GM18498 (cell line): ENCODE results near the gene COL23A1.
"Not testable (repeated sequence)": the region's sequence is repeated elsewhere in the genome, so short reads cannot be mapped to it uniquely, and the experiment has no call there.

ENCODE experiments used
- ATAC-seq: cut with Tn5 transposase; IDR thresholded peaks from one replicate; pipeline ENCODE4 v1.9.1; 2021; ENCODE audit warnings: mild to moderate bottlenecking, moderate library complexity; ENCODE audit not compliant: unreplicated experiment

COL23A1 gene

DNA sequence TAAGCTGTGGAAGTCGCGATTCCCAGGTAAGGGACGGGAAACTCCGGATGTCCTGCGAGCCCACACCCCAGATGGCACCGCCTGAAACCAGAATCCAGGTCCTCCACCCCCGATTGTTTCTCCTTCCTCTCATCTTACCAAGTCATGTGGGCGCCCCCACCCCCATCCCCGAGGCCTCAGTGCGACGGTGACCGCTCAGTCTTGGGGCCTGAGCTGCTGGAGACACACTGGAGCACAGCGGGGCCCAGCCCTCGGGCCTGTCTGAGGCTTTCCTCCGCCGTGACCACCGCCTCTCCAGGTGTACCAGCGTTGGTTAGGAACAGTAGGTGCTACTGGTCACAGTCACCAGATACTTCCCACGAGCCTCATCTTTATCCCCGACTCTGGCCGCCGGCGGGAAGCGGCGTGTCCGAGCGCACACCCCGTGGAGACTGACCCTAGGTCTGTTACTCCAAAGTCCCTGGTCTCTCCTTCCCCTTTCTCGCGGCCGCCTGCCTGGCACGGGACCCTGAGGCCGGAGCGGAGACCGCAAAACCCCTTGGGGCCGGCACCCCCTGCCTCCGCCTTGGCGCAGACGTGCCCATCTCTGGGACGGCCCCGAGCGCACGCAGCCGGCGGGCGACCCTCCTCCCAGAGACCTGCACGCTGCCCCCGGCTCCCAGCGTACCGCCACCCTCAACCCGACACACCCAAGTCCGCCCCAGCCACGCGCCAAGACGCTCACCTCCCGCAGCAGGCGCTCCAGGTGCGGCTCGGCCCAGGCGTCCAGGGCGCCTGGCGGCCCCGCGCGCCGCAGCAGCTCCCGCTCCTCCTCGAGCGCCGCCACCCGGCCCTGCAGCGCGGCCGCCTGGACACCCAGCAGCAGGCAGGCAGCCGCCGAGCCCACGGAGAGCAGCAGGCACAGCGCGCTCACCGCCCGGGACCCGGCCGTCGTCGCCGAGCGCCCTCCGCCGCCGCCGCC, 733 bp downstream of the COL23A1 start:
- ATAC-seq = peak; percentile 29

DNA sequence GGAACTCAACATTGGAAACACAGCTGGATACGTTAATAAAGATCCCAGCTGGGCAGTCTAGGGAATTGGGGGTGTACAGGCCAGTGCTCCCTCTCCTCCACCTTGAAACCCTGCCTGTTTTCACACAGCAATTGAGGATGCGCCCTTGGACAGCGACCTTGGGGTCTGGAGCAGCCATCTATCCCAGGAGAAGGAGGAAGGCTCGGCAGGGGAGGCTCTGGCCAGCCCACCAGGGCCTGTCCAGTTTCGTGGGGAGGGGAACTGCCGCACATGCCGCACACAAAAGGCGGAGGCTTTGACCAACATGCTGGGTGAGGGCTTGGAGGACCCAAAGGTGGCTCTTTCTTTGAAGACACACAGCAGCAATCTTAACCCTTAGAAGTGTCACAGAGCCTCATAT, 1.4 kb downstream of the COL23A1 start:
- no peak for ATAC-seq

DNA sequence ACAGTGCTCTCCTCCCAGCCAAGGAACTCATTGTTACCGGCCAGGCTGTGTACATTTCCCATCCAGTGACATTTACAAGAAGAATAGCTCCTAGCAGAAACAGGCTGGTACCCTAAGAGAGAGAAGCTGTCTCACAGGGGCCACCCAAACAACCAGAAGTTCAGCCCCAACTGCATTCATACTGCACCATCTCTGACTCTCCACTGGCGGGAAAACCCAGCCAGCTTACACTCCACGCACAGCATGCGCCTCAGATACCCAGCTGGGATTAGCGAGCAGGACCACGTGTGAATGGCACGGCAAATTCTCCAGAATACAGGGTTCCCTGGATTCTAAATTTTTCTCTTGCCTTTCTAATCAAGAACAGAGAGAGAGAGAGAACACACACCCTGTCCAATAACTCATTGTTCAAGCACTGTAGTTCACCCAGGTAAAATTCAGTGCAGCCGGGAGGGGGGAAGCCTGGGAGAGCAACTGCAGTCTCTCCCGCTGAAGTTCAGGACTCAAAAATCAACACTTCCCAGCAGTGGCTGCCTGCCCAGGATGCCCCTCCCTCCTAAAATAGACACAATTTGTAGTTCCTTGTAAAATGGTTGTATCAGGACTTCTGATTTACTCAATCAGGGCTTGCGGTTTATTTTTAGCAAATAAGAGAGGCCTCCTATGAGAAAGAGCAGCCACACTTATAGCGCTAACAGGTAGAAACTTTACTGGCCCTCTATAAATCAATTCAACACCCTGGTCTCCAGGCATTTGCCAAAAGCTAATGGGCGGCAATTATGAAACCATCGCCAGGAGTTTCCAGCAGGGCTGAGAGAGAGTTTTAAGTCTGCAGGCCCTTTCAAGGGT, 2.2 kb downstream of the COL23A1 start:
- ATAC-seq = no peak

DNA sequence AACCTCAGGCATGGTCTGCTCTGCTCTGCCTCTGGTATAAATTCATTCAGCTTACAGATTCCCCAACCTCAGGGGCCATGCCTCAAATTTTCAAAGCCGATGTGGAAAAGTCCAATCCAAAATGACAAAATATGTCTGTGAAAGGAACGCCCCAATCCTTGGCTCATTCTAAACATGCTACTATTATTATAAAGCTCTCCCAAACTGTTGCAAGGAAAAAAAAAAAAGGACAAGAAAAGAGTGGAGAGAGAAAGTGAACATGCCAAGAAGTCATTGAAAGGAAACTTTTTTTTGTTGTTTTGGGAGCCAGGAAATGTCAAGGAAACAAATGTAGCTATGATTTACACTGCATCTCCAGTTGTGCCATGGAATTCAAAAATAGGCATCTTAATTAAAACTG, 3.8 kb downstream of the COL23A1 start:
- ATAC-seq = no peak

DNA sequence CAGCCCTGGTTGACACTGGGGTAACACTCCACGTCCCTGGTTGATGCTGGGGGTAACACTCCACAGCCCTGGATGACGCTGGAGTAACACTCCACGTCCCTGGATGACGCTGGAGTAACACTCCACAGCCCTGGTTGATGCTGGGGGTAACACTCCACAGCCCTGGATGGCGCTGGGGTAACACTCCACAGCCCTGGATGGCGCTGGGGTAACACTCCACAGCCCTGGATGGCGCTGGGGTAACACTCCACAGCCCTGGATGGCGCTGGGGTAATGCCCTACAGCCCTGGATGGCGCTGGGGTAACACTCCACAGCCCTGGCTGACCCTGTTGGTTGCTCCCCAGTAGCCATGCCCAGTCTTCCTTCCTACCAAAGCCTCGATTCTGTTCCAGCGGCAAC, 4.8 kb downstream of the COL23A1 start:
- not testable (repeated sequence) for ATAC-seq

DNA sequence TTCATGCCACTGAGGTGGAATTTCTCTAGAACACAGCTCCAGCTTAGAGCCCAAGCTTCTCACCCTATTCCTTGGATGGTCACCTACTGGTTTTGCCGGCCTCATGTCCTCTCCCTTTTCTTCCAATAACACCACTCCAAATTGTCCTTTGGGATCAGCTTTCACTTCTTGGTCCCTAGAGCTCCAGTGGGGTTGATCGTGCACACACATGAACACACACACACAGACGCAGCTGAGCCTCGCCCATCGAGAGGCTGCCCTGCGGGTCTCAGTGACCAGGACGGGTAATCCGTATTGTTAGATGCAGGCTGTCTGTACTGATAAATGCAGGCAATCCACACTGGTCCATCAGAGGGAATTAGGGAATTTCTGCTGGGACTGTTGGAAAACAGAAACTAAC, 6.9 kb downstream of the COL23A1 start:
- no peak for ATAC-seq

DNA sequence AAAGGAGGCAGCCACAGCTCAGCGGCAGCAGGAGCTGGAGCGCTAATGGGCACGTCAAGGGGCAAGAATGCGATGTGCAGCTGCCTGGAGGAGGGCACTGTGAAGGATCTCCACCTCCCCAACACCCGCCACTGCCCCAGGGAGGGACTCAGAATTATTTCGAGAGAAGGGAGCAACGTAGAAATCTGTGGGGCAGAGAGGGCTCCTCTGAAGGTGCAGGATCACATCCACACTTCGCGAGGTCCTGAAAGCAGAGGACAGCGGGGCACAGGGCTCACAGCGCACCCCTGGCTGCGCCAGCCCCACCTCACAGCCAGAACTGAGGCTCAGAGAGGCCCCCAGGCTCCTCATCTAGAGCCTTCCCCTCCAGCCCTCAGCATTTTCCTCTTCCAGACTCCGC, 7.9 kb downstream of the COL23A1 start:
- no peak for ATAC-seq

DNA sequence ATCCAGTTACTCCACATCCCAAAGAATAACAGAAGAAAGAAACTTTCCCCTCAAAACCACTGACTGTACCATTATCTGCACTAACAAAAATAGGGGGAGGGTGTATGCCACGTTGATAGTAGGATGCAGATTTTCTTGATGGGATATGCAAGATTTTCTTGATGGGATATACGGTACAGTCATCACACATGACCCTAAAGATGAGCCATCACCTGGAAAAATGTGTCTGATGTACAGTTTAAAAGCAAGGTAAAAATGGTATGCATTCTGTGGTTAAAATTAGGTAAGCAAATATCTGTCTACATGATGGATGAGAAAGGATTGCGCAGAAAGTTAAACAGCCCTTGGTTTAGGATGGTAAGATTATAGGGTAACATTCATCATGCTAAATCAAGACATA, 8.6 kb downstream of the COL23A1 start:
- ATAC-seq = no peak

DNA sequence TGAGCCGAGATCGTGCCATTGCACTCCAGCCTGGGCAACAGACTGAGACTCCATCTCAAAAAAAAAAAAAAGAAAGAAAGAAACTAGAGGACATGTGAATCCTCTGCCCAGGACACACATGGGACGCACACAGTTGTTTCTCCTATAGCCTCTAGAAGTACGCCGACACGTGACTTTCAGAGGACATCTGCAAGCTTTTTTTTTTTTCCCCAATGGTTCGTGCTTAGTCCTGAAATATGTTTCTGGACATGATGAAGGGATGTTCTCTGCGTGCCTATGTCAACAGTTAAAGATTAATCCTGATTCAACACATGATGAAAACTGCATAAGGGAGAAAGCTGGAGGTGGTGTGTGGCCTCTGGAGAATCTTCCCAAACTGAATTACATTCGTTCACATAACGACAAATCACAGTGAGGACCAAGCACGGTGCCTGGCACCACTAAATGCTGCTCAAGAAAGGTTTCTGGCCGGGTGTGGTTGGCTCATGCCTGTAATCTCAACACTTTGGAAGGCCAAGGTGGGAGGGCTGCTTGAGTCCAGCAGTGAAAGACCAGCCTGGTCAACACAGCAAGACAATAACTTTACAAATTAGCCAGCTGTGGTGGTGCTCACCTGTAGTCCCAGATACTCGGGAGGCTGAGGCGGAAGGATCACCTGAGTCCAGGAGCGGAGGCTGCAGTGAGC, 9.8 kb downstream of the COL23A1 start:
- no peak for ATAC-seq

DNA sequence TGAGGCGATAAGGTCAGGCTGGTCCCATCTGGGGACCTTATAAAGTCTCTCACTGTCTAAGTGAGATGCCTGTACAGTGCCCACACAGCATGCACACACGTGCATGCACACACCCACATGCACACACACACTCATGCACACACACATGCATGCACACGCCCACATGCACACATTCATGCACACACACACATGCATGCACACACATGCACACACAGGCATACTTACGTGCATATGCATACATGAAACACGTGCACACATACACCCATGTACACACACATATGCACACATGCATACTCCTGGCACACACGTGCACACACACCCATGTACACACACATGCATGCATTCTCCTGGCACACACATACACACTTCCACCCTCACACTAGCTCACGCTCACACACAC, 12.2 kb downstream of the COL23A1 start:
- ATAC-seq = no peak

DNA sequence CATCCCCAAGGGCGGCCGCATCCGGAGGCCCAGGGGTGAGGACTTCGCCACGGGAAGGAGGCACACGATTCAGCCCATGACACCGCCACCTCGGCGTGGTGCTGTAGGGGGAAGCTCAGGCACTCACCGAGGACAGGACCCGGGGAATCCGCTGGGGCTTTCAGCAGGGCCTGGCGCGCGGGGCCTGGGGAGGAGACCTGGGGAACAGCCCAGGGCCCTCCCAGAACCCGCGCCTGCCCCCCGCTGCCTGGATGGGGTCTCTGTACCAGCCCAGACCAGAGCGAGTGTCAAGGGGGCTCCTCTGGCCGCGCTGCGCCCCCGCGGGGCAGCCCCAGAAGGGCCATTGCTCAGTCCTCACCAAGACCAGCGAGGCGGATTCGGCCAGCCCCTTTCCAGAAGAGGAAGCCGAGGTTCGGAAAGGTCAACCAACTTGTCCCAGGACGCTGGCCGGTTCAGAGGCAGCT, 12.8 kb downstream of the COL23A1 start:
- no peak for ATAC-seq

DNA sequence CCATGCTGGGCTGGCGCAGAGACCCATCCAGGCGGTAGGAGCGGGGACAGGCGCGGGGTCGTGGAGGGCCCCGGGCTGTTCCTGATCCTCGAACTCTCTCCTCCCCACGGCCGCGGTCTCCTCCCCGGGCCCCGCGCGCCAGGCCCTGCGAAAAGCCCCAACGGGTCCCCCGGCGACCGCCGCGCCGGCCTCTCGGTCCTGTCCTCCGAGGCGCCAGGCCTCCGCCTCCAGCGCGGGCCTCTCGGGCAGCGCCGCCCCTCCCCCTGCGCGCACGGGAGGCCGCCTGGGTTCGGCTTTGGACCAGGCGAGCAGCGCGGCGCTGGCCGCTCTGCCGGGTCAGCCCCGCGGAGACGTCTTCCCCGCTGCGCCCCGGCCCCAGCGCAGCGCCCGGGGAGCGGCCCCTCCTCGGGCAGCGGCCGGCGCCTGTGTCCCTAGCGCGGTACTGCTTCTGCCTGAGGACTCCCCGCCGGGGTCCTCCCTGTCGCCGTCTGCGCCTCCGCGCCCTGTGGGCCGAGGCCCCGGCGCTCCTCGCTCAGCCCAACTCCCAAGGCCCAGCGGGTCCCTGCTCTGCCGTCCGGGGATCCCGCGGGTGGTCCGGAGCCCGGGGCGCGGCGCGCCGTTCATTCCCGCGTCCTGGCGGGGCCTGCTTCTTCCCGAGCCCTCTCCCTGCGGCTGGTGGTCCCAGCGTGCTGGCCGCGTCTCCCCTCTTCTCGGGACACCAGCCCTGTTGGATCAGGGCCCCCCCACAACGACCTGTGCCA, 13.4 kb downstream of the COL23A1 start:
- ATAC-seq = no peak

DNA sequence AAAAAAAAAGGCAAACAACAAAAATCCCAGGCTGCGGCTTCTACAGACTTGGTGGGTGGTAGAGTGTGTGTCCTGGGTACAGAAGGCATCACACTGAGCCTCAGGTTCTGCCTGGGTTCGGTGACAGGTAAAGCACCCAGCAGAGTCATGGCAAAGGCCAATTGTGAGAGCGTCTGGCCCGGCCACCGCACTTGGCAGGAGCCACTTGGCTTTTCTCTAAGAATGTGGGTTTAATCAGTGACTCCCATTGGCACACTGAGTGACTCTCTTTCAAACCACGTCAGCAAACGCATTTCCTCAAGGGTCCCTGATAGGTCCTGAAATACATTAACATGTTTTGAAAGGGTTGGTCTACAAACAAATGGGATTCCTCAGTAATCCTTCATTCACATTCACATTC, 17.0 kb downstream of the COL23A1 start:
- ATAC-seq = no peak

DNA sequence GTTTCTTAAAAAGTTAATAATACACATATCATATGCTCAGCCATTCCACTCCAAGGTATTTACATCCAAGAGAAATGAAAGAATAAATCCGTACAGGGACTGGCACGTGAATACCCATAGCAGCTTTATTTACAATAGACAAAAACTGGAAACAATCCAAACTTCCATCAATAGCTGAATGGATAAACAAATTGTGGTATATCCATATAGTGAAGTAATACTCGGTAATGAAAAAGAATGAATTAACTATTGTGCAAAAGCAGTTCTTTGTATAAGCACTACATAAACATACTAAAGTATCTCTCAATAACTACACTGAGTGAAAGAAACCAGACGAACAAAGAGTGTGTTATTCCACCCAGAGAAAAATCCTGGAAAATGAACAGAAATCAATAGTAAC, 17.6 kb downstream of the COL23A1 start:
- no peak for ATAC-seq

DNA sequence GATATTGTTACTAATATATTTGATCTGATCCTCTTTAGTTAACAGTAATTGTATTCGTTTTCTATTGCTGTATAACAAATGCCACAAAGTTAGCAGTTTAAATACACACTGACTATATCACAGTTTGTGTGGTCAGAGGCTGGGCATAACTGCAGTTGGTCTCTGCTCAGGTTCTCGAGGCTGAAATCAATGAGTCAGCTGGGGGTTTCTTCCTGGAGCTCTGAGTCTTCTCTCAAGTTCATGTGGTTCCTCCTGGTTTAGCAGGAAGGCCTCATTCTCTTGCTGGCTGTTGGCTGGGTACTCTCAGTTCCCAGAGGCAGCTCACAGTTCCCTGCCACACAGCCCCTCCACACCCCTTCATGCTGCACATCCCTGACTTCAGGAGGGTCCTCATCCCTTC, 20.7 kb downstream of the COL23A1 start:
- ATAC-seq = no peak

DNA sequence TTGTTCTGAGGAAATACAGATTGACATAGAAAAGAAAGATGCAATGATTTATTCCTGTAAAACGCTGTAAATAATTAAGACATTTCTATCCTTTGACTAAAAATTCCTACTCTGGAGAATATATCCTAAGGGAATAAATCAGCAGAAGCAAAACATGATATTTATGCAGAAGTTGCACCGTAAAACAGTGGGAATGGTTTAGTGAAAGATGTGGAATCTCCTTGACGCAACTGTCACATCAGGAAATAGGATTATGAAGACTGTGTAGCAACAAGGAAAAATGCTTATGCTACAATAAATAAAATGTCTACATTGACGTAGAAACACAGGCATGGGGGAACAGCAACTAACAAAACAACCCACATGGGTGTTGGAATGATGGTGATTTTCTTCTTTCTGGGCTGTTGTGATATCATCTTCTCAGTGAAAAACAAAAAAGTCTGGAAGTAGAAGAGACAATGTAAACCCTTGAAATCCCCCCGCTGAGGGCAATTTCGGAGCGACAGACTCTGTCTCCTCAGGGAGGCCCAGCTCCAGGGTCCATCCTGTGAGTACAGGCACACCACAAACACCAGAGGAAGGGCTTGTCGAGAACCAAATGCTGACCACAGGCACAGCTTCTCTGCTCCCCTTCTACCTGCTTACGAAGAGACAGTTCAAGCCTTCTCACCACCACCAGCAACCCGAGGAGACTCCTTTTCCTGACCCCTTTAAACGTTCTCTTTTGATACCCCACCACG, 25.2 kb downstream of the COL23A1 start:
- ATAC-seq = no peak

DNA sequence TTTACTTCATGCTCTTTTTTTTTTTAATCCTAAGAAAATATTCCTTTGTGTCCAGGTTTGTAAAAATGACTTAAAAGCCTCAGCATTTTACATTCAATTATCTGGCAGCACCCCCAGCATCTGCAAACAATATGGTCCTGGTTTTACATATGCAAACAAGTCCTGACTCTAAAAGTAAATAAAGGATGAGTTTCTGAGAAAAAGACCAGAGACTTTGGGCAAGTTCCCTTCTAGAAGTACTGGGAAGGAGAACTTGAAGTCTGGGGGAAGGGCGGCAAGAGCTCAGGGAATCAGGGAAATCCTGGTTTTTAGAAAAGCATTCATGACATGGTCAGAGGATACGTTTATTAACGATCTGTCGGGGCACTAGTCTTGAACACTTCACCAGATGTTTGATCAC, 25.8 kb downstream of the COL23A1 start:
- no peak for ATAC-seq

DNA sequence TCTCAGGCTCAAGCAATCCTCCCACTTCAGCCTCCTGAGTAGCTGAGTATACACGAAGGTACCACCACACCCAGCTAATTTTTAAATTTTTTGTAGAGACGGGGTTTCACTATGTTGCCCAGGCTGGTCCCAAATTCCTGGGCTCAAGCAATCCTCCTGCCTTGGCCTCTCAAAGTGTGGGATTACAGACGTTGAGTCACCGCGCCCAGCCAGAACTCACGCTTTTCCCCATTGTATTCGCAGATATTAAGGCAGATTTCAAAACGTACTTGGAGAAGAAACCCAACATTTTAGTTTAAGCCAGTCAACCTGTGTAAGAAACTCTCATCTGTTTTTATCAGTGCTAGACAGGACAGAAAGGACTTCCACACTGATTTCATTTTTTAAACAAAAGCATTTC, 26.6 kb downstream of the COL23A1 start:
- no peak for ATAC-seq

DNA sequence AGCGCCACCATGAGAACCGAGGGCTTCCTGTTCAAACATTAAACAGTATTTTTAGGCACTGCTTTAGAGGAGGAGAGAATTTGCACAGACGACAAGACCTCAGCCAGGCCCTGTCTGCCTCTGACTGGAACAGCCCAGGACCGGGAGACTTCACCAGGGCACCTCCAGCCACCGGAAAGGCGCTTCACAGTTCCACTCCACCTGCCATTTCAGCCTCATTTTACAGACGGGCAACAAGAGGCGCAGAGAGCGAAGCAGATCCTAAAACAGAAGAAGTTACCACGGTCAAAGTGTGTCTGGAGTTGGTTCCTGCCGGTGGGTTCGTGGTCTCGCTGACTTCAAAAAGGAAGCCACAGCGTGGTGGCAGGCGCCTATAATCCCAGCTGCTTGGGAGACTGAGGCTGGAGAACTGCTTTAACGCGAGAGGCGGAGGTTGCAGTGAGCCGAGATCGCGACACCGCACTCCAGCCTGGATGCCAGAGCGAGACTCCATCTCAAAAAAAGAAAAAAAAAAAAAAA, 28.4 kb downstream of the COL23A1 start:
- no peak for ATAC-seq

DNA sequence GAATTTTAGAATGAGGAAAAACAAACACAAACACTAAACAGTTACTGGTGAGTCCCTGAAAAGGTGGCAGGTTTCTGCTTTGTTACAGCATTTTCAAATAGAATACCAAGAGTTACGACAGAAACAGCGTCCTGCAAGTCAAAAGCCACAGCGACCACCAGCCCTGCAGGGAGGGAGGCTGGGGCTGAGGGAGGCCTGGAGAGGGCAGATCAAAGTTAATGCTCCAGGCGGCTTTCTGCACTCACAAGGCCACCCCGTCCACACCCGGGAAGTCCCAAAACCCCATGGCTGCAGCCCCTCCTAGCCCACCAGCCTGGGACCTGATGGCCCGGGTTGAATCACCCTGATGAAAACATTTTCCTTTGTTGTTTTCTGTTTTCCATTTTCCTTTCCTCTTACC, 29.3 kb downstream of the COL23A1 start:
- ATAC-seq = no peak
